CD14-positive monocyte (primary cell): ENCODE results near the gene NKD2. TPM values are rescaled to one million over a fixed set of nuclear protein-coding genes. Genes with fewer than 3 reads are reported as not detected.

Source experiments
- DNase-seq, 3 donors: peaks; one replicate each; pipeline ENCODE4 v3.0.0-alpha.2; 2011 to 2022
- H2AFZ ChIP-seq: 2 replicates; pipeline ENCODE4 v1.6.0; 2012; ENCODE audit warnings: mild to moderate bottlenecking, low read depth, low read length, inconsistent platforms; ENCODE audit not compliant: insufficient read depth, poor library complexity, severe bottlenecking
- H3K27ac ChIP-seq, 2 donors: 1 replicate in 1 of 2; 2 replicates in 1 of 2; pipeline ENCODE4 v1.5.1; 2012 to 2013; ENCODE audit warnings: low read length in 2 of 2, control low read depth in 1 of 2, inconsistent platforms in 1 of 2, low read depth in 1 of 2, mild to moderate bottlenecking in 1 of 2
- H3K27me3 ChIP-seq, 2 donors: one replicate each; pipeline versions ENCODE4 v1.6.0 to v1.6.1; 2011 to 2013; ENCODE audit warnings: low read length in 2 of 2; ENCODE audit not compliant: control insufficient read depth in 2 of 2, insufficient read depth in 2 of 2
- H3K36me3 ChIP-seq, 2 donors: replicated peaks in 1 of 2; 1 replicate in 1 of 2; 2 replicates in 1 of 2; pipeline versions ENCODE4 v1.5.1 to v1.6.1; 2012 to 2013; ENCODE audit warnings: low read length in 2 of 2, control low read depth in 1 of 2, inconsistent platforms in 1 of 2, mild to moderate bottlenecking in 1 of 2; ENCODE audit not compliant: insufficient read depth in 2 of 2, control insufficient read depth in 1 of 2
- H3K4me1 ChIP-seq, 2 donors: 1 replicate in 1 of 2; 2 replicates in 1 of 2; pipeline versions ENCODE4 v1.5.1 to v1.6.1; 2012 to 2013; ENCODE audit warnings: low read length in 2 of 2, control low read depth in 1 of 2, inconsistent platforms in 1 of 2, mild to moderate bottlenecking in 1 of 2, moderate library complexity in 1 of 2; ENCODE audit not compliant: insufficient read depth in 2 of 2, control insufficient read depth in 1 of 2
- H3K4me2 ChIP-seq: replicated peaks from 2 replicates; pipeline ENCODE3; 2012; ENCODE audit warnings: low read length, moderate library complexity, mild to moderate bottlenecking; ENCODE audit not compliant: poor library complexity, severe bottlenecking; ENCODE audit errors: extremely low read depth
- H3K4me3 ChIP-seq, 3 experiments: fragments of 200-600 bp in 1 of 3; sonication (generic) in 1 of 3; replicated peaks in 1 of 3; 1 replicate in 2 of 3; 2 replicates in 1 of 3; pipeline ENCODE4 v1.5.1; 2011 to 2013; ENCODE audit warnings: low read length in 3 of 3, mild to moderate bottlenecking in 3 of 3, control low read depth in 2 of 3, low read depth in 2 of 3, inconsistent platforms in 1 of 3, moderate library complexity in 1 of 3
- H3K79me2 ChIP-seq: 2 replicates; pipeline ENCODE4 v1.6.0; 2012; ENCODE audit warnings: mild to moderate bottlenecking, control low read depth, inconsistent platforms, low read length, moderate library complexity; ENCODE audit not compliant: insufficient read depth
- H3K9ac ChIP-seq: 2 replicates; pipeline ENCODE4 v1.6.0; 2017; ENCODE audit warnings: low read length, mild to moderate bottlenecking; ENCODE audit not compliant: insufficient read depth, poor library complexity, severe bottlenecking
- H3K9me3 ChIP-seq, 2 donors: replicated peaks in 1 of 2; 1 replicate in 1 of 2; 2 replicates in 1 of 2; pipeline versions ENCODE4 v1.5.1 to v1.6.1; 2012 to 2013; ENCODE audit warnings: low read length in 2 of 2, control low read depth in 1 of 2; ENCODE audit not compliant: control insufficient read depth in 1 of 2, insufficient read depth in 1 of 2
- H4K20me1 ChIP-seq: 2 replicates; pipeline ENCODE4 v1.6.0; 2012; ENCODE audit warnings: mild to moderate bottlenecking, low read length, control low read depth, moderate library complexity; ENCODE audit not compliant: insufficient read depth
- H3K27ac Mint-ChIP-seq, 7 donors: one replicate each; pipeline ENCODE4 v1.8.0; 2020; ENCODE audit warnings: mild to moderate bottlenecking in 7 of 7, mixed read lengths in 7 of 7, moderate library complexity in 6 of 7, inconsistent platforms in 2 of 7
- H3K27me3 Mint-ChIP-seq, 3 donors: one replicate each; pipeline ENCODE4 v1.8.0; 2021 to 2022; ENCODE audit warnings: low read depth in 3 of 3, mild to moderate bottlenecking in 3 of 3, mixed read lengths in 3 of 3, moderate library complexity in 3 of 3, inconsistent platforms in 1 of 3
- H3K36me3 Mint-ChIP-seq, 2 donors: one replicate each; pipeline ENCODE4 v1.8.0; 2020; ENCODE audit warnings: mixed read lengths in 2 of 2, inconsistent platforms in 1 of 2, mild to moderate bottlenecking in 1 of 2
- H3K4me1 Mint-ChIP-seq: one replicate; pipeline ENCODE4 v1.8.0; 2020; ENCODE audit warnings: mild to moderate bottlenecking, mixed read lengths
- H3K4me3 Mint-ChIP-seq, 2 donors: one replicate each; pipeline ENCODE4 v1.8.0; 2020; ENCODE audit warnings: mild to moderate bottlenecking in 2 of 2, mixed read lengths in 2 of 2, moderate library complexity in 1 of 2
- H3K9me3 Mint-ChIP-seq, 7 donors: one replicate each; pipeline ENCODE4 v1.8.0; 2020 to 2022; ENCODE audit warnings: mixed read lengths in 7 of 7, mild to moderate bottlenecking in 6 of 7, moderate library complexity in 6 of 7, inconsistent platforms in 2 of 7
- WGBS: methylation state at CpG from one replicate; pipeline ENCODE4 v1.1.5; 2013; ENCODE audit warnings: missing lambda C conversion rate; ENCODE audit not compliant: insufficient coverage; 5-methylcytosine and 5-hydroxymethylcytosine counted together
- intact Hi-C, 2 donors: fragments of 100-400 bp; cut with micrococcal nuclease; formaldehyde crosslinking; loops; one replicate each; pipeline versions ENCODE4 v1.15.0 to v1.15.1; 2023
- polyA plus RNA-seq, 3 donors: library from polyadenylated mRNA; depleted of rRNA in 1 of 3; unstranded in 2 of 3; stranded (reverse) in 1 of 3; fragments of 300-500 nt in 2 of 3; fragments of >200 nt in 1 of 3; fragmentation: Illumina TruSeq in 2 of 3; gene quantifications; 1 replicate in 2 of 3; 2 replicates in 1 of 3; pipeline ENCODE4 v1.2.3, GENCODE V29; 2012 to 2021
- TF ChIP-seq, protein P1 (sequence below): fragments of 200-600 bp; IDR thresholded peaks from one replicate; pipeline ENCODE4 v1.8.0; 2022; ENCODE audit warnings: antibody characterized with exemption, mild to moderate bottlenecking

NKD2 gene
- polyA plus RNA-seq, 3 donors: not detected

DNA sequence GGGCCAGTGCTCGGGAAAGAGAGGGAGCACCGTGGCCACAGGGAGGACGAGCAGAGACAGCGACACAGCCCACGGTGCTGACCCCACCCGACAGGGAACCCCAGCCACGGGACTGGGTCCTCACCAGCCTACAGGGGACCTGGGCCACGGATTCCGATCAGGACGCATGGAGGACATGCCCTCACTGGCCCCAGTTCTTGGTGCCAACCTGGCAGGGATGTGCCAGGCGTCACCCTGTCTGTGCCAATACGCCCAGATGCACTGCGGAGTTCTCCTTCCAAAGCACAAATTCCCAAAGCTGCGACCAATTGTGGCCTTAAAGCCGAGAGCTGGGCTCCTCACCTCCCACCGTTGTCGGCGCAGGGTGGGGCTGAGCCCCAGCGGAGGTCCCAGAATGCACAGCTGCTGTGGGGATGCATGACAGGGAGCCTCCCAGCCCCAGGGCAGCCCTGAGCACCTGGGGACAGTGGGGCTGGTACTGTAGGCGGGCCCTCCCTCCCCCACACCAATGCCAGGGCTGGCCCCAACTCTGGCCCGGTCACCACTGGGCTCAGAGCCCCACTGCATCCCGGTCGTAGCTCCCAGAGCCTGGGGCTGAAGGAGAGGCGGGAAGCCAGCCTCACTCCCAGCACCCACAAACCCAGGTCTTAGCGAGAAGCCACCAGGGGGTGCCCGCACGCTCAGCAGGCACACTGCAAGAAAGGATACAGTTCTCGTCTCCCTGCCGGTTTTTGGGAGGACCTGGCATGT lies 44.2 kb downstream of the NKD2 start:
- intact Hi-C loops: no loop called here
- Histone ChIP-seq H3K27me3 (no peaks in the 10 kb centered on the region), H3K4me2 (no peak overlapping the region), H3K4me3 (no peak overlapping the region), H3K4me1 (no peaks in the 10 kb centered on the region), H3K9me3 (no peaks in the 10 kb centered on the region), H3K36me3 (peaks cover 30 to 47% of the 10 kb centered on the region in 2 donors), H3K27ac (no peak overlapping the region), H2AFZ (no peak overlapping the region), H3K9ac (no peak overlapping the region), H4K20me1 (peaks cover 13% of the 10 kb centered on the region), H3K79me2 (no peaks in the 10 kb centered on the region)
- Mint-ChIP-seq H3K27ac (no peak overlapping the region), H3K36me3 (peaks cover 49% of the 10 kb centered on the region in 2 donors), H3K9me3 (peaks cover 0 to 7% (median 2%) of the 10 kb centered on the region in 7 donors), H3K27me3 (peaks cover 0 to 3% (median 1%) of the 10 kb centered on the region in 3 donors), H3K4me1 (no peaks in the 10 kb centered on the region), H3K4me3 (no peak overlapping the region)
- no peak for DNase-seq
- WGBS: 93% methylated on average over 29 of the region's 29 CpGs
- TF ChIP-seq, protein P1, sequence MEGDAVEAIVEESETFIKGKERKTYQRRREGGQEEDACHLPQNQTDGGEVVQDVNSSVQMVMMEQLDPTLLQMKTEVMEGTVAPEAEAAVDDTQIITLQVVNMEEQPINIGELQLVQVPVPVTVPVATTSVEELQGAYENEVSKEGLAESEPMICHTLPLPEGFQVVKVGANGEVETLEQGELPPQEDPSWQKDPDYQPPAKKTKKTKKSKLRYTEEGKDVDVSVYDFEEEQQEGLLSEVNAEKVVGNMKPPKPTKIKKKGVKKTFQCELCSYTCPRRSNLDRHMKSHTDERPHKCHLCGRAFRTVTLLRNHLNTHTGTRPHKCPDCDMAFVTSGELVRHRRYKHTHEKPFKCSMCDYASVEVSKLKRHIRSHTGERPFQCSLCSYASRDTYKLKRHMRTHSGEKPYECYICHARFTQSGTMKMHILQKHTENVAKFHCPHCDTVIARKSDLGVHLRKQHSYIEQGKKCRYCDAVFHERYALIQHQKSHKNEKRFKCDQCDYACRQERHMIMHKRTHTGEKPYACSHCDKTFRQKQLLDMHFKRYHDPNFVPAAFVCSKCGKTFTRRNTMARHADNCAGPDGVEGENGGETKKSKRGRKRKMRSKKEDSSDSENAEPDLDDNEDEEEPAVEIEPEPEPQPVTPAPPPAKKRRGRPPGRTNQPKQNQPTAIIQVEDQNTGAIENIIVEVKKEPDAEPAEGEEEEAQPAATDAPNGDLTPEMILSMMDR: no peak

DNA sequence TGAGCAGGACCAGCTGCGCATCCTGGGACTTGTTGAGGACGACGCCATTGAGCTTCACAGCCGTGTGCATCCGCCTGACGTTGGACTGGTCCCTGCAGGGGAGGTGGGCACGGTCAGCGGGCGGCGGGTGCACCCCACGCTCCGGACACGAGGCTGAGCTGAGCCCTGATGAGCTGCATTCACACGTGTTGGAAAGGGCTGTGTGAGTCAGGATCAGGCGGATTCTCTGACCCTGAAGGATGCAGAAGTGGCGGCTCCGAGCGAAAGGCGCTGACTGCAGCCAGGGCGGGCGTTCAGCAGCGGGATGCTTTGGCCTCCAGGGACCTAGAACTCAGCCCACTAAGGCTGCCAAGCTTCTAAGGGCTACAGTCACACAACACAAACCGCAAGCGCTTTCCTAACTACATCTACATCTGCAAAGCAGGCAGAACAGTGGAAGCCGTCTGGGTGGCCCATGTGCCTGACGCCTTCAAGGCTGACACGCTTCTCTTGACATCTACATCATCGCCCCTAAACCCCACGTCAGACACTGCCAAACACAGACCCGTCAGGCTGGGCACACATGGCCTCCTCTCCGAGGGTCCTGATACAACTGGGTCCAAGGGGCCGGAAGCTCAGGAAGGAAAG lies 44.9 kb downstream of the NKD2 start:
- no peak for DNase-seq
- no peak overlapping the region for H3K27ac Mint-ChIP-seq
- Histone ChIP-seq H3K4me1 (no peaks in the 10 kb centered on the region), H3K9ac (no peak overlapping the region), H3K79me2 (no peaks in the 10 kb centered on the region), H3K27ac (no peak overlapping the region), H3K4me2 (no peak overlapping the region), H3K4me3 (no peak overlapping the region), H3K27me3 (no peaks in the 10 kb centered on the region), H4K20me1 (peaks cover 13% of the 10 kb centered on the region), H3K9me3 (no peaks in the 10 kb centered on the region), H3K36me3 (peaks cover 37 to 51% of the 10 kb centered on the region in 2 donors), H2AFZ (no peak overlapping the region)
- H3K9me3 Mint-ChIP-seq: peaks cover 0 to 2% (median 0%) of the 10 kb centered on the region in 7 donors
- TF ChIP-seq, protein P1: no peak
- 98% methylated on average over 32 of the region's 32 CpGs for WGBS
- H3K36me3 Mint-ChIP-seq: peaks cover 49 to 54% of the 10 kb centered on the region in 2 donors
- peaks cover 0 to 3% (median 1%) of the 10 kb centered on the region in 3 donors for H3K27me3 Mint-ChIP-seq
- no peak overlapping the region for H3K4me3 Mint-ChIP-seq
- intact Hi-C loops: no loop called here
- no peaks in the 10 kb centered on the region for H3K4me1 Mint-ChIP-seq
